B cell (primary cell): Measurements from ENCODE around the gene SIGMAR1. TPM values are rescaled to one million over a fixed set of nuclear protein-coding genes. Genes with fewer than 3 reads are reported as not detected.
A peak's percentile ranks its signal among the peaks of the same experiment; 100 is the strongest.

Source experiments
- ATAC-seq: fragments of 200-7000 bp; cut with Tn5 transposase; one replicate; pipeline ENCODE4 v1.10.0; 2021; ENCODE audit warnings: low read depth, mild to moderate bottlenecking, moderate number of reproducible peaks, moderate library complexity
- CTCF ChIA-PET: fragments of 350-600 bp; sonication (Branson Sonifier 250); formaldehyde crosslinking; loops from one replicate; lab custom pipeline; 2021; ENCODE audit warnings: antibody characterized with exemption, inconsistent platforms; lab: Charles Lee
- POLR2A ChIA-PET: fragments of 350-600 bp; sonication (Branson Sonifier 250); formaldehyde crosslinking; loops from one replicate; lab custom pipeline; 2021; ENCODE audit warnings: antibody characterized with exemption; lab: Charles Lee
- DNase-seq: peaks from one replicate; pipeline ENCODE4 v3.0.0; 2013
- H2AFZ ChIP-seq: 2 replicates; pipeline ENCODE4 v1.6.1; 2012; ENCODE audit warnings: mild to moderate bottlenecking, low read depth, low read length; ENCODE audit not compliant: insufficient read depth, poor library complexity, severe bottlenecking
- H3K27ac ChIP-seq, 2 donors: 1 replicate in 1 of 2; 2 replicates in 1 of 2; pipeline ENCODE4 v1.5.1; 2012 to 2013; ENCODE audit warnings: low read length in 2 of 2, mild to moderate bottlenecking in 2 of 2, moderate library complexity in 1 of 2
- H3K27me3 ChIP-seq, 4 experiments: fragments of 200-600 bp in 1 of 4; sonication (generic) in 1 of 4; replicated peaks in 1 of 4; 1 replicate in 2 of 4; 2 replicates in 2 of 4; pipeline versions ENCODE4 v1.6.1 to v1.7.0; 2013 to 2016; ENCODE audit warnings: low read length in 3 of 4, mild to moderate bottlenecking in 2 of 4, mixed read lengths in 1 of 4, moderate library complexity in 1 of 4; ENCODE audit not compliant: insufficient read depth in 4 of 4, control insufficient read depth in 3 of 4; ENCODE audit errors: control extremely low read depth in 1 of 4
- H3K36me3 ChIP-seq, 2 experiments: replicated peaks in 1 of 2; 1 replicate in 1 of 2; 2 replicates in 1 of 2; pipeline versions ENCODE4 v1.6.1 to v1.7.1; 2013; ENCODE audit warnings: low read length in 1 of 2; ENCODE audit not compliant: insufficient read depth in 2 of 2, control insufficient read depth in 1 of 2; ENCODE audit errors: control extremely low read depth in 1 of 2, extremely low read depth in 1 of 2
- H3K4me1 ChIP-seq, 2 donors: fragments of 200-600 bp in 1 of 2; sonication (generic) in 1 of 2; 1 replicate in 1 of 2; 2 replicates in 1 of 2; pipeline versions ENCODE4 v1.5.1 to v1.6.1; 2013 to 2017; ENCODE audit warnings: low read length in 2 of 2; ENCODE audit not compliant: control insufficient read depth in 2 of 2, insufficient read depth in 2 of 2
- H3K4me2 ChIP-seq: replicated peaks from 2 replicates; pipeline ENCODE3; 2012; ENCODE audit warnings: mild to moderate bottlenecking, low read depth, low read length; ENCODE audit not compliant: poor library complexity, severe bottlenecking
- H3K4me3 ChIP-seq, 5 experiments: fragments of 200-600 bp in 1 of 5; sonication (generic) in 1 of 5; 1 replicate in 3 of 5; 2 replicates in 2 of 5; pipeline versions ENCODE4 v1.5.1 to v1.7.0; 2011 to 2016; ENCODE audit warnings: low read length in 4 of 5, mild to moderate bottlenecking in 4 of 5, low read depth in 2 of 5, control low read depth in 1 of 5, moderate library complexity in 1 of 5; ENCODE audit not compliant: insufficient read depth in 1 of 5; ENCODE audit errors: control extremely low read depth in 1 of 5, extremely low read depth in 1 of 5
- H3K79me2 ChIP-seq: fragments of 200-600 bp; sonication (generic); one replicate; pipeline ENCODE4 v1.6.0; 2016; ENCODE audit warnings: low read length; ENCODE audit not compliant: control insufficient read depth, insufficient read depth
- H3K9ac ChIP-seq: fragments of 200-600 bp; sonication (generic); 2 replicates; pipeline ENCODE4 v1.6.1; 2017; ENCODE audit warnings: mild to moderate bottlenecking, low read length, moderate library complexity
- H3K9me3 ChIP-seq, 3 donors: one replicate each; pipeline versions ENCODE4 v1.6.1 to v1.7.1; 2013; ENCODE audit warnings: low read length in 2 of 3; ENCODE audit not compliant: control insufficient read depth in 2 of 3, insufficient read depth in 1 of 3; ENCODE audit errors: control extremely low read depth in 1 of 3
- H4K20me1 ChIP-seq: 2 replicates; pipeline ENCODE4 v1.6.0; 2012; ENCODE audit warnings: mild to moderate bottlenecking, low read length; ENCODE audit not compliant: insufficient read depth, control insufficient read depth, poor library complexity, severe bottlenecking
- H3K27ac Mint-ChIP-seq: one replicate; pipeline ENCODE4 v1.8.0; 2021; ENCODE audit warnings: mixed read lengths
- H3K27me3 Mint-ChIP-seq: one replicate; pipeline ENCODE4 v1.8.0; 2021; ENCODE audit warnings: mixed read lengths
- H3K4me1 Mint-ChIP-seq: one replicate; pipeline ENCODE4 v1.8.0; 2021; ENCODE audit warnings: mixed read lengths
- H3K4me3 Mint-ChIP-seq: one replicate; pipeline ENCODE4 v1.8.0; 2021; ENCODE audit warnings: mixed read lengths
- H3K9me3 Mint-ChIP-seq: one replicate; pipeline ENCODE4 v1.8.0; 2022; ENCODE audit warnings: mixed read lengths; ENCODE audit not compliant: insufficient read depth
- EZH2 ChIP-seq: IDR thresholded peaks from 2 replicates; pipeline ENCODE4 v1.6.1; 2012; ENCODE audit warnings: borderline replicate concordance, low read depth, mild to moderate bottlenecking, moderate library complexity, low read length; ENCODE audit not compliant: insufficient read depth, poor library complexity, severe bottlenecking
- WGBS: methylation state at CpG from one replicate; pipeline ENCODE4 v1.1.5; 2013; ENCODE audit warnings: missing lambda C conversion rate; ENCODE audit not compliant: insufficient coverage; 5-methylcytosine and 5-hydroxymethylcytosine counted together
- intact Hi-C: fragments of 100-400 bp; cut with micrococcal nuclease; formaldehyde crosslinking; loops from one replicate; pipeline ENCODE4 v1.10.0; 2022
- polyA plus RNA-seq: library from polyadenylated mRNA; depleted of rRNA; stranded (reverse); fragments of >200 nt; gene quantifications from 2 replicates; pipeline ENCODE4 v1.2.3, GENCODE V29; 2012
- total RNA-seq, 2 donors: library from RNA; stranded (reverse); fragments of 120-200 nt in 1 of 2; gene quantifications; 1 replicate in 1 of 2; 2 replicates in 1 of 2; pipeline versions ENCODE4 v1.2.3 to v1.2.4, GENCODE V29; 2013 to 2022
- TF ChIP-seq, protein P1 (sequence below): fragments of 200-600 bp; IDR thresholded peaks from one replicate; pipeline ENCODE4 v1.8.0; 2022; ENCODE audit warnings: antibody characterized with exemption, mild to moderate bottlenecking

SIGMAR1 gene
- total and polyA plus RNA-seq, 2 donors (not counting 1 experiment from before 2014, with no cell fraction given), result 21.4 to 30.7 TPM

DNA sequence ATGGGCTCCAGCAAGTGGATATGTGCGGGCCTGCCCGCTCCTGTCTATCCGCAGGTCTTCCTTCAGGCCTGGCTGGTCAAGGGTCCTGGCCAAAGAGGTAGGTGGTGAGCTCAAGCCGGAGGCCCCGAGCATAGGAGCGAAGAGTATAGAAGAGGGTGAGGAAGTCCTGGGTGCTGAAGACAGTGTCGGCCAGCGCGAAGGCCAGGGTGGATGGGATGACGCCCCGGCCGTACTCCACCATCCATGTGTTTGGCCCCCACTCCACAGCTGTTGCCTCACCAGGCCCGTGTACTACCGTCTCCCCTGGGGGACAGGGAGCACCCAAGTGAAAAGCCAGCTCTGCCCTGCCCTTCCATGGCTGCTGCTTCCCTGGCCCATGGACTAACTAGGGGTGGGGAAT lies 2.0 kb downstream of the SIGMAR1 start:
- no peak overlapping the region for H3K4me3 ChIP-seq
- peaks cover 30% of the 10 kb centered on the region for H3K4me1 Mint-ChIP-seq
- H3K27ac ChIP-seq, result no peak overlapping the region
- no peak overlapping the region for H3K9ac ChIP-seq
- ChIA-PET POLR2A (no interaction called here), CTCF (interaction anchor here (1.2 to 8.4 kb wide), 12 partner anchors 12 to 302 kb away, joined by 3 to 150 read pairs (median 15); partner anchors contain the start of genes DCTN3, GALT and RPP25L)
- no peak for ATAC-seq
- H3K27me3 ChIP-seq, result peaks cover 0 to 4% (median 0%) of the 10 kb centered on the region in 4 experiments
- H3K36me3 ChIP-seq, result peaks cover 0 to 3% of the 10 kb centered on the region in 2 experiments
- DNase-seq, result no peak
- H2AFZ ChIP-seq, result no peak overlapping the region
- peak overlapping the region; percentile 17 for H3K4me2 ChIP-seq
- H3K79me2 ChIP-seq, result peaks cover 26% of the 10 kb centered on the region
- WGBS, result 88% methylated on average over 8 of the region's 14 CpGs
- H3K4me3 Mint-ChIP-seq, result peak overlapping the region; percentile 66
- H3K27ac Mint-ChIP-seq, result peak overlapping the region; percentile 41
- H3K9me3 ChIP-seq, result no peaks in the 10 kb centered on the region
- intact Hi-C loops, result no loop called here
- TF ChIP-seq EZH2, result no peak
- TF ChIP-seq, protein P1, sequence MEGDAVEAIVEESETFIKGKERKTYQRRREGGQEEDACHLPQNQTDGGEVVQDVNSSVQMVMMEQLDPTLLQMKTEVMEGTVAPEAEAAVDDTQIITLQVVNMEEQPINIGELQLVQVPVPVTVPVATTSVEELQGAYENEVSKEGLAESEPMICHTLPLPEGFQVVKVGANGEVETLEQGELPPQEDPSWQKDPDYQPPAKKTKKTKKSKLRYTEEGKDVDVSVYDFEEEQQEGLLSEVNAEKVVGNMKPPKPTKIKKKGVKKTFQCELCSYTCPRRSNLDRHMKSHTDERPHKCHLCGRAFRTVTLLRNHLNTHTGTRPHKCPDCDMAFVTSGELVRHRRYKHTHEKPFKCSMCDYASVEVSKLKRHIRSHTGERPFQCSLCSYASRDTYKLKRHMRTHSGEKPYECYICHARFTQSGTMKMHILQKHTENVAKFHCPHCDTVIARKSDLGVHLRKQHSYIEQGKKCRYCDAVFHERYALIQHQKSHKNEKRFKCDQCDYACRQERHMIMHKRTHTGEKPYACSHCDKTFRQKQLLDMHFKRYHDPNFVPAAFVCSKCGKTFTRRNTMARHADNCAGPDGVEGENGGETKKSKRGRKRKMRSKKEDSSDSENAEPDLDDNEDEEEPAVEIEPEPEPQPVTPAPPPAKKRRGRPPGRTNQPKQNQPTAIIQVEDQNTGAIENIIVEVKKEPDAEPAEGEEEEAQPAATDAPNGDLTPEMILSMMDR, result no peak
- H3K4me1 ChIP-seq, result peaks cover 16 to 32% of the 10 kb centered on the region in 2 donors
- peaks cover 16% of the 10 kb centered on the region for H4K20me1 ChIP-seq
- H3K9me3 Mint-ChIP-seq, result no peaks in the 10 kb centered on the region
- peaks cover 3% of the 10 kb centered on the region for H3K27me3 Mint-ChIP-seq

GRCh38 chr9:34634551-34635248 lies 2.9 kb downstream of the SIGMAR1 start:
- Histone ChIP-seq H3K79me2 (peaks cover 26% of the 10 kb centered on the region), H3K27ac (no peak overlapping the region), H3K9me3 (no peaks in the 10 kb centered on the region), H3K4me1 (peaks cover 16 to 32% of the 10 kb centered on the region in 2 donors), H3K4me3 (no peak overlapping the region), H3K27me3 (peaks cover 0 to 12% (median 2%) of the 10 kb centered on the region in 4 experiments), H4K20me1 (peaks cover 16% of the 10 kb centered on the region), H2AFZ (no peak overlapping the region), H3K9ac (no peak overlapping the region), H3K4me2 (no peak overlapping the region), H3K36me3 (peaks cover 0 to 3% of the 10 kb centered on the region in 2 experiments)
- intact Hi-C loops, result no loop called here
- Mint-ChIP-seq H3K27ac (no peak overlapping the region), H3K4me3 (no peak overlapping the region), H3K27me3 (peaks cover 10% of the 10 kb centered on the region), H3K9me3 (no peaks in the 10 kb centered on the region), H3K4me1 (peaks cover 30% of the 10 kb centered on the region)
- ChIA-PET POLR2A (interaction anchor here (1.1 kb wide), 1 partner anchor 22 kb away, joined by 6 read pairs; the partner anchor contains the start of gene RPP25L), CTCF (interaction anchor here (0.9 to 8.4 kb wide), 33 partner anchors 8 to 1072 kb away, joined by 3 to 150 read pairs (median 5); partner anchors contain the start of genes DCTN3, DNAI1, FAM219A and GALT)
- no peak for ATAC-seq
- no peak for DNase-seq
- no peak for TF ChIP-seq EZH2
- TF ChIP-seq, protein P1, result no peak
- no CpG with 5 or more reads among the region's 3 CpGs for WGBS
